Measurements from ENCODE around the gene VAV2.

GRCh38 chr9:133799716-133800115 lies 192.4 kb downstream of the VAV2 start:
- TF ChIP-seq POLR2AphosphoS5 (IDR thresholded peaks at IDR 0.05; ENCODE audit: low read depth, low read length) (no peak), REST (IDR thresholded peaks at IDR 0.05; ENCODE audit: insufficient read depth in 1 of 2, low read depth in 2 of 2, low read length in 1 of 2) (no peak), CTCF (IDR thresholded peaks at IDR 0.05) (no peak), SIN3A (IDR thresholded peaks at IDR 0.05; ENCODE audit: borderline replicate concordance, insufficient read depth, low read depth, low read length) (no peak), TCF7L2 (IDR thresholded peaks at IDR 0.05; ENCODE audit: low read depth, low read length) (no peak)
